GM19455 (cell line): ENCODE results near the gene SEMA5A.

ENCODE experiments used
- ATAC-seq: cut with Tn5 transposase; IDR thresholded peaks from one replicate; pipeline ENCODE4 v1.9.1; 2021; ENCODE audit not compliant: unreplicated experiment

SEMA5A gene

GRCh38 chr5:9294793-9295465 lies 250.9 kb downstream of the SEMA5A start:
- no peak for ATAC-seq

- ATAC-seq, result no peak
These were observed 257.6 kb downstream of the SEMA5A start for GRCh38 chr5:9288234-9288633.

DNA sequence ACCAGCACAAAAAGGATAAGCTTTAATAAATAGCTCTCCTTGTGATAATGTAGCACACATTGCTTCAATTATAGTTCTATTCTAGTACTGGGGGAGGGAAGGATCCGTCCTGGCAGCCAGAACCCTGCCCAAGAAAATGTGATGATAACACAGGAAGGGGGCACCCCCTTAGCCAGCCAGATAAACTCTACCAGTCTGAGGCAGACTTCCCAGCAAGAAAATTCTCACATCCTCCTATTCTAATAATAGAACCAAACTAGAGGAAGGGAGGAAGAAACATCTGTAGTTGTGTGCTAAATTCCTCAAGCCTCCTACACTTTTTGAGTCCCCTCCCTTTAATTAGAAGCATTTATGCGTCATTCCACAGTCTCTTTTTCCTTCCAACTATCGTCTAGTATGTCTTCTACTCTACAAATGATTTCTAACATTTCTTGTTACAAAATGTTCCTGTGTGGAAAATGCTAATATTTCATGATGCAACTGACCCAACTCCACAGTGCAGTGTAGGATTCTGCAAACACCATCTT lies 261.0 kb downstream of the SEMA5A start:
- ATAC-seq, result no peak

DNA sequence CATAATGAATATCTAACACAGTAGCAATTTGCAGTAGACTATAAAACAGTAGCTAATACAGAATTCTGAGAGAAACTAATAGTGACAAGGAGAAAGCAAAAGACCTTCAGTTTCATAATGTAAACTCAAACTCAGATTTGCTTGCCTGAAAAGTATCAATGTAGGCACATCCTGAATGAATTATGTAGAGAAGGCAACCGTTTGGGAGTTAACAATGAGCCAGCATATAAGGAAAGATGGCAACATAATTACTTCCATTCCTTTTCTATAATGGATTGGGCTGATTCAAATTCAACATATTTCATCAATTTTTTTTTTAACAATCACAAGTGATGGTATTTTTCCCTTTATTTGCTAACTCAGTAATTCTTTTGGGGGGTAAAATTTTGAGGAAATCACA lies 261.6 kb downstream of the SEMA5A start:
- no peak for ATAC-seq

DNA sequence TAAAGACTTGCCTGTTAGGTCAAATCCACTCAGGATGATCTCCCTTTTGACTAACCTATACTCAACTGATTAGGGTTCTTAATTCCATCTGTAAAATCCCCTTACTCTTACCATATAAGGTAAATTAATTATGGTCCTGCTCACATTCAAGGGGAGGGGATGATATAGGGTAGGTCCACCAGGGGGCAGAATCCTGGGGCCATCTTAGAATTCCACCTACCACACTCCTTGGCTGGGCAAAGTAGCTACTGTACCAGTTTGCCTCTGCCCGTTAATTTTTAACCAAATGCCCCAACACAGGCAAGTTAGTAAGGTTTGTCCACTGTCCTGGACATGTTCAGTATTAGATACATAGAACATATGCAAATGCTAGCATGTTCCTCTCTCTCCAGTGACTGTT lies 262.4 kb downstream of the SEMA5A start:
- no peak for ATAC-seq

DNA sequence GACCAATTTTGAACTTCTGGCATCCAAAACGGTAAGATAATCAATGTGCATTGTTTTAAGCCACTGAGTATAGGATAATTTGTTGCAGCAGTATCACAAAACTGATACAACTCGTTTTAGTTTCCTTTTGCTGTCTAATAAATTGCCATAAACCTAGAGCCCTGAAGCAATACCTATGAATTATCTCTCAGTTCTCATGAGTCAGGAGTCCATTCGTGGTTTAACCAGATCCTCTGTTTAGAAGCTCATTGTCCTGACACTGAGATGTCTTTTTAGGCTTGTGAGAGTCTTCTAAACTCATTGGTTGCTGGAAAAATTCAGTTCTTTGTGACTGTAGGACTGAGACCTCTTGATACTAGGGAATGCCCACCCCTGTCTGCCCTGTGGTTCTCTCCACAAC lies 262.9 kb downstream of the SEMA5A start:
- no peak for ATAC-seq

GRCh38 chr5:9282211-9282610 lies 263.7 kb downstream of the SEMA5A start:
- no peak for ATAC-seq

- no peak for ATAC-seq
These were observed 266.1 kb downstream of the SEMA5A start for GRCh38 chr5:9279774-9280173.

DNA sequence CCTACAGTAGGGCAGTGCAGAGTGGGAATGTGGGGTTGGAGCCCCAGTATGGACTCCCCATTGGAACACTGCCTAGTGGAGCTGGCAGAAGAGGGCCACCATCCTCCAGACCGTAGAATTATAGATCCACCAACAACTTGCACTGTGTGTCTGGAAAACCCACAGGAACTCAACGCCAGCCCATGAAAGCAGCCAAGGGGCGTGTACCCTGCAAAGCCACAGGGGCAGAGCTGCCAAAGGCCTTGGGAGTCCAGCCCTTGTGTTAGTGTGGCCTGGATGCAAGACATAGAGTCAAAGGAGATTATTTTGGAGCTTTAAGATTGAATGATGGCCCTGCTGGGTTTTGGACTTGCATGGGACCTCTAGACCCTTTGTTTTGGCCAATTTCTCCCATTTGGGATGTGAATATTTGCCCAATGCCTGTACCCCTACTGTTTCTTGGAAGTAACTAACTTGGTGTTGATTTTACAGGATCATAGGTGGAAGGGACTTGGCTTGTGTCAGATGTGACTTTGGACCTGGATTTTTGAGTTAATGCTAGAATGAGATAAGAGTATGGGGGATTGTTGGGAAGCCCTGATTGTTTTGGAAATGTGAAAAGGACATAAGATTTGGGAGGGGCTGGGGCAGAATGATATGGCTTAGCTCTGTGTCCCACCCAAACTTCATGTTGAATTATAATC lies 266.8 kb downstream of the SEMA5A start:
- ATAC-seq, result no peak

DNA sequence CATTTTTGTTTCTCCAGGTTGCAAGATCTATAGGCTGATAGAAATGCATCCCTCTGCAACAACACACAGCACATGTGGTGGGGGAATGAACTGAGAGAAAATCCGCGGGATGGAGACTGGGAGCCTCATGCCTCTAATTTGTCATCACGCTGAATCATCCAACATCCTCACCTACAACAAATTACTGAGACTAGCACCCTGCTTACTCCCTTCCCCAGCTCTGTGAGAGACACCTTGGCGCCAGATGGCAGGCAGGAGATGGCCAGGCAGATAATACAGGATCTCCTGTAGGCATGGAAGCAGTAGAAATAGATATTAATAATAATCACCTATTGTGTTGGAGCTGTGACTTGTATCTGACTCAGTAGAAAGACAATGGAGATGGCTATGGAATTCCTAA lies 276.9 kb downstream of the SEMA5A start:
- ATAC-seq, result no peak

DNA sequence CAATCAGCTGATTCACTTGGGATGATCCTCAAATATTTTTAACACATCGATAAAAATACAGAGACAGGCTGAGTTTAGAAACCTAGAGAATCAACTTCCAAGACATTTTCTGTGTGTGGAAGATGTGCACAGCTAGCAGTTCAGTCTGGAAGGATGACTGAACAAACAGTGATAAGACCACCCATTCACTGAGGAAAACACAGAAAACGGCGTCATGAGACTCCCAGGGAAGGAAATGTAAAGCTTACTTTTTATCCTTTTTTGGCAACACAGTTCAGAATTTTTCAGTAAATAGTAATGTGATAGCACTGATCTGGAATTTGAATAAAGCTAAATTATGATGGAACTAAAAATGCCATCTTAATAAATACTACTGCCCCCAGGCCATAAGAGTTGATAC lies 277.6 kb downstream of the SEMA5A start:
- ATAC-seq, result no peak

DNA sequence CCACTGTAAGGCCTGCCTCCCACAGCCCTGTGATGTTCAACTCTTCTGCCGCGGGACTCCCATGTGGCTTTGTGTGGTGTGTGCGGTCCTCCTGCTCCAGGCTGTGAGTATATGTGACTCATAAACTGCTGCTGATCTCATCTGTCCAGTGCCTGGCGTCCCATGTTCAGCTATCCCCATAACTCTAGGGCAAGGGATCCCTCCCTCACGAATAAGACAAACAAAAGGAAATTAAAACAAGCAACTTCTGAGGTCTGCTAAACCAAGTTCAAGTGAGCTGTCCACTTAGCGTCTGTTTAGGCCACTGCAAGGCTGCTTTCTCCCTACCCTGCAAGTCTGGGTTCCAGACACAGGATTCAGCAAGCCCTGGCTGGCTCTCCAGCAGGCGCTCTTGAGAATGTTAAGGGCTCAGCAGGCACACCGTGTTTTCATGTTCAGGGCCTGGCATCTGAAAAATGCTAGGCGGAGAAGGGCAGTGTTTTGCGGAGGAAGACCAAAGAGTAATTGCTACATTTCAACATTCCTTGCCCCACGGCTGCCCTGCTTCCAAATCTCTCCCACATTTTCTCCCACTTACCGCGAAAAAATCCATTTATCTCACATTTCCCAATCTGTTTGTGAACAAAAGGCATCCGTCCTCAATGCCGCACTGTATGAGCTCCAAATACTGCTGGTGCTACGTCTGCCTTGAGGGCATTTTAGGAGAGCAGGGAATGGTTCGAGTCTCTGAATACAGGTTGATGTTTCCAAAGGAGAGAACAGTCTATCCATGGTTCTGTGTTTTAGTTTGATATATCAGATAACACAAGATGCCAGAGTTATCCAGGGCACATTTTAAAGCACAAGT lies 280.2 kb downstream of the SEMA5A start:
- ATAC-seq, result no peak

- no peak for ATAC-seq
These were observed 281.6 kb downstream of the SEMA5A start for GRCh38 chr5:9264301-9264700.

- ATAC-seq, result no peak
These were observed 282.2 kb downstream of the SEMA5A start for GRCh38 chr5:9263656-9264055.

- ATAC-seq, result no peak
These were observed 294.4 kb downstream of the SEMA5A start for GRCh38 chr5:9251379-9251980.

DNA sequence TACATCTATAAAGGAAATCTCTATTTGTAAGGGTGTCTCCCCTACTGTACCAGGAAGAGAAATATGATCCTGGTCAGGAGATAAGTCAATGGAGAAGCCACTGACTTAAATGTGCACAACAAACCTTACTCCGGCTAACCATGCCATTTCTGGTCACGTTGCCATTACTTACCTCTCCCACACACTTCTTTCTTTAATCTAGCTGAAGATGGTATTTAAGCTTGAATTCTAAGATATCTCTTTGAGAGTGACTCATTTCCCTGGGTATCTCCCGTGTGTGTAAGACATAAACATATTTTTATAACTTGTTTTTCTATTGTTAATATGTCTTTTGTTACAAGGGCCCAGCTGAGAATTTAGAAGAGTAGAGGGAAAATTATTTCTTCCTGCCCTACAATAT lies 296.6 kb downstream of the SEMA5A start:
- ATAC-seq, result no peak

- no peak for ATAC-seq
These were observed 300.8 kb downstream of the SEMA5A start for GRCh38 chr5:9245071-9245470.

DNA sequence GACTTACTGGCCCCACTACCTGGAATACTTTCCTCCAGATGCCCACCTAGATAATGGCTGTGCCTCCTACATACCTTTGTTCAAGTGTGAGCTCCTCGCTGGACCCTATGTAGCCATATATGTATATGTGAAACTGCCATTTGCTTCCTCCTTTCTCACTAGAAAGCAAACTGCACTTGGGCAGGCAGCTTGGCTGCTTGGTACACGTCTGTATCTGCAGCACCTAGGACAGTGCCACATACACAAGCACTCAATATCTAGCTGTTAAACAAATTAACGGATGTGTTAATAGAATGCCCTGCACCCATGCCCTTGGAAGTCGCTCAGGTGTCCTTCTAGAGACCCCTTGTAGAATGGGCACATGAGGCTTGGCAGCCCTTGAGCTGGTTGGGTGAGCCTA lies 301.5 kb downstream of the SEMA5A start:
- ATAC-seq, result no peak

GRCh38 chr5:9241479-9242305 lies 304.2 kb downstream of the SEMA5A start:
- ATAC-seq, result no peak

DNA sequence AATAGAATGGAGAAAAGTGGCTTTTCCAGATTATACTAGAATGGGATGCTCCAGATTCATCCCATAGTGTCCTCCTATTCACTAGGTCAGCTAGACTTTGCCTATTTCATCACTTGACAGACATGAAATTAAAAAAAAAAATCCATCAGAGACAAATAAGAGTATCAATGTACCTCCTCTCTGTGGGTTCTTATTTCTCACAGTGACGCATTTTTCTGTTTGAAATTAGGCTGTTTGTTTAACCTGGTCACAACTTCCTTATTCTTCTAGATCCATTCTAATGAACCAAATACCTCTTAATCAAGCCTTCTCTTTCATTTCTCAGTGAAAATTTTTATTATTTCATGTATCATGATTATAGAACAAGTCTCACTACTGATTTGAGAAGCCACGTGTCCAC lies 305.4 kb downstream of the SEMA5A start:
- ATAC-seq, result no peak
